Measurements from ENCODE around the gene PIP5K1B. TPM values are rescaled to one million over a fixed set of nuclear protein-coding genes. Genes with fewer than 3 reads are reported as not detected.
A peak's percentile ranks its signal among the peaks of the same experiment; 100 is the strongest.

The PIP5K1B gene
- total and polyA plus RNA-seq, 2 donors (not counting 1 experiment from before 2014, with no cell fraction given), result 11.8 to 24.1 TPM

- TF ChIP-seq, protein P1, sequence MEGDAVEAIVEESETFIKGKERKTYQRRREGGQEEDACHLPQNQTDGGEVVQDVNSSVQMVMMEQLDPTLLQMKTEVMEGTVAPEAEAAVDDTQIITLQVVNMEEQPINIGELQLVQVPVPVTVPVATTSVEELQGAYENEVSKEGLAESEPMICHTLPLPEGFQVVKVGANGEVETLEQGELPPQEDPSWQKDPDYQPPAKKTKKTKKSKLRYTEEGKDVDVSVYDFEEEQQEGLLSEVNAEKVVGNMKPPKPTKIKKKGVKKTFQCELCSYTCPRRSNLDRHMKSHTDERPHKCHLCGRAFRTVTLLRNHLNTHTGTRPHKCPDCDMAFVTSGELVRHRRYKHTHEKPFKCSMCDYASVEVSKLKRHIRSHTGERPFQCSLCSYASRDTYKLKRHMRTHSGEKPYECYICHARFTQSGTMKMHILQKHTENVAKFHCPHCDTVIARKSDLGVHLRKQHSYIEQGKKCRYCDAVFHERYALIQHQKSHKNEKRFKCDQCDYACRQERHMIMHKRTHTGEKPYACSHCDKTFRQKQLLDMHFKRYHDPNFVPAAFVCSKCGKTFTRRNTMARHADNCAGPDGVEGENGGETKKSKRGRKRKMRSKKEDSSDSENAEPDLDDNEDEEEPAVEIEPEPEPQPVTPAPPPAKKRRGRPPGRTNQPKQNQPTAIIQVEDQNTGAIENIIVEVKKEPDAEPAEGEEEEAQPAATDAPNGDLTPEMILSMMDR (IDR thresholded peaks at IDR 0.05), result no peak
- no peak for TF ChIP-seq EZH2 (IDR thresholded peaks at IDR 0.05; ENCODE audit: borderline replicate concordance, insufficient read depth, low read depth, low read length, poor library complexity, severe bottlenecking)
- Mint-ChIP-seq H3K27me3 (no peaks in the 10 kb centered on the region), H3K4me1 (peaks cover 47% of the 10 kb centered on the region), H3K4me3 (no peak overlapping the region), H3K9me3 (ENCODE audit: insufficient read depth) (no peaks in the 10 kb centered on the region), H3K27ac (peak overlapping the region; percentile 5)
- no peak overlapping the region for H3K4me3 ChIP-seq (ENCODE audit: control extremely low read depth in 1 of 5, extremely low read depth in 1 of 5, insufficient read depth in 1 of 5, low read depth in 2 of 5, low read length in 4 of 5)
- H3K27me3 ChIP-seq (replicated peaks in 1 of 4; ENCODE audit: control extremely low read depth in 1 of 4, control insufficient read depth in 3 of 4, insufficient read depth in 4 of 4, low read length in 3 of 4), result no peaks in the 10 kb centered on the region
- ATAC-seq (ENCODE audit: low read depth) (no peak), DNase-seq (peak; percentile 27)
- intact Hi-C loops (cut with micrococcal nuclease), result loop anchor here (5.0 kb wide), 1 partner anchor 33 kb away; no protein-coding TSS in a partner anchor
- ChIA-PET POLR2A (no interaction called here), CTCF (interaction anchor here (0.9 to 2.1 kb wide), 5 partner anchors 24 to 414 kb away, joined by 3 to 7 read pairs (median 3); partner anchors contain the start of gene FXN)
- no peak overlapping the region for H3K9ac ChIP-seq (ENCODE audit: low read length)
- H3K27ac ChIP-seq (ENCODE audit: low read length in 2 of 2), result no peak overlapping the region
- no CpG with 5 or more reads among the region's 5 CpGs for WGBS (ENCODE audit: insufficient coverage)
- H3K4me2 ChIP-seq (replicated peaks; ENCODE audit: low read depth, low read length, poor library complexity, severe bottlenecking), result peak overlapping the region; percentile 10
- no peaks in the 10 kb centered on the region for H3K36me3 ChIP-seq (replicated peaks in 1 of 2; ENCODE audit: control extremely low read depth in 1 of 2, control insufficient read depth in 1 of 2, extremely low read depth in 1 of 2, insufficient read depth in 2 of 2, low read length in 1 of 2)
- H3K9me3 ChIP-seq (ENCODE audit: control extremely low read depth in 1 of 3, control insufficient read depth in 2 of 3, insufficient read depth in 1 of 3, low read length in 2 of 3), result peaks cover 0 to 4% (median 0%) of the 10 kb centered on the region in 3 donors
- no peaks in the 10 kb centered on the region for H4K20me1 ChIP-seq (ENCODE audit: control insufficient read depth, insufficient read depth, low read length, poor library complexity, severe bottlenecking)
- peaks cover 31 to 34% of the 10 kb centered on the region in 2 donors for H3K4me1 ChIP-seq (ENCODE audit: control insufficient read depth in 2 of 2, insufficient read depth in 2 of 2, low read length in 2 of 2)
- H3K79me2 ChIP-seq (ENCODE audit: control insufficient read depth, insufficient read depth, low read length), result peaks cover 5% of the 10 kb centered on the region
- H2AFZ ChIP-seq (ENCODE audit: insufficient read depth, low read depth, low read length, poor library complexity, severe bottlenecking), result peak overlapping the region; percentile 4
Observed at GRCh38 chr9:68975365-68976043, 270.5 kb downstream of the PIP5K1B start.

DNA sequence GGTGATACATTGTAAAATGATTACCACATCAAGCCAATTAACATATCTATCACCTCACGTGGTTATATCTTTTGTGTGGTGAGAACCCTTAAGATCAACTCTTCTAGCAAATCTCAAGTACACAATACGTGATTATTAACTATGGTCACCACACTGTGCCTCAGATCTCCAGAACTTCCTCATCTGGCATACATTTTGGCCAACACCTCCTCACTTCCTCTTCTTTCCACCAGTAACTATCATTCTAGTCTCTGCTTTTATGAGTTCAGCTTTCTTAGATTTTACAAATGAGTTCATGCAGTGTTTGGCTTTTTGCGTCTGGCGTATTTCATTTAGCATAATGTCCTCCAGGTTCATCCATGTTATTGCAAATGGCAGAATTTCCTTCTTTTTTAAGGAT, 273.0 kb downstream of the PIP5K1B start:
- no peak overlapping the region for H3K9ac ChIP-seq (ENCODE audit: low read length)

More for the DNA sequence above, 273.0 kb downstream of the PIP5K1B start:
- no peak overlapping the region for H3K27ac ChIP-seq (ENCODE audit: low read length in 2 of 2)
- H3K9me3 ChIP-seq (ENCODE audit: control extremely low read depth in 1 of 3, control insufficient read depth in 2 of 3, insufficient read depth in 1 of 3, low read length in 2 of 3), result peaks cover 0 to 4% (median 0%) of the 10 kb centered on the region in 3 donors
- TF ChIP-seq, protein P1 (IDR thresholded peaks at IDR 0.05), result no peak
- TF ChIP-seq EZH2 (IDR thresholded peaks at IDR 0.05; ENCODE audit: borderline replicate concordance, insufficient read depth, low read depth, low read length, poor library complexity, severe bottlenecking), result no peak
- 29% methylated on average over 1 of the region's 4 CpGs for WGBS (ENCODE audit: insufficient coverage)
- H3K4me3 Mint-ChIP-seq, result no peak overlapping the region
- DNase-seq (peak; percentile 50), ATAC-seq (ENCODE audit: low read depth) (peak; percentile 73)
- ChIA-PET POLR2A (no interaction called here), CTCF (no interaction called here)
- H3K4me1 ChIP-seq (ENCODE audit: control insufficient read depth in 2 of 2, insufficient read depth in 2 of 2, low read length in 2 of 2), result peaks cover 39 to 42% of the 10 kb centered on the region in 2 donors
- intact Hi-C loops (cut with micrococcal nuclease), result loop anchor here (2.0 to 5.0 kb wide), 2 partner anchors 19 to 36 kb away; no protein-coding TSS in a partner anchor
- H2AFZ ChIP-seq (ENCODE audit: insufficient read depth, low read depth, low read length, poor library complexity, severe bottlenecking), result no peak overlapping the region
- H3K4me2 ChIP-seq (replicated peaks; ENCODE audit: low read depth, low read length, poor library complexity, severe bottlenecking), result peak overlapping the region; percentile 9
- no peaks in the 10 kb centered on the region for H3K9me3 Mint-ChIP-seq (ENCODE audit: insufficient read depth)
- peaks cover 5% of the 10 kb centered on the region for H3K79me2 ChIP-seq (ENCODE audit: control insufficient read depth, insufficient read depth, low read length)
- H3K36me3 ChIP-seq (replicated peaks in 1 of 2; ENCODE audit: control extremely low read depth in 1 of 2, control insufficient read depth in 1 of 2, extremely low read depth in 1 of 2, insufficient read depth in 2 of 2, low read length in 1 of 2), result no peaks in the 10 kb centered on the region
- H3K4me1 Mint-ChIP-seq, result peaks cover 65% of the 10 kb centered on the region
- H4K20me1 ChIP-seq (ENCODE audit: control insufficient read depth, insufficient read depth, low read length, poor library complexity, severe bottlenecking), result no peaks in the 10 kb centered on the region
- no peaks in the 10 kb centered on the region for H3K27me3 Mint-ChIP-seq
- no peak overlapping the region for H3K27ac Mint-ChIP-seq
- no peak overlapping the region for H3K4me3 ChIP-seq (ENCODE audit: control extremely low read depth in 1 of 5, extremely low read depth in 1 of 5, insufficient read depth in 1 of 5, low read depth in 2 of 5, low read length in 4 of 5)
- H3K27me3 ChIP-seq (replicated peaks in 1 of 4; ENCODE audit: control extremely low read depth in 1 of 4, control insufficient read depth in 3 of 4, insufficient read depth in 4 of 4, low read length in 3 of 4), result no peaks in the 10 kb centered on the region

Data from B cell (primary cell).